DMS153 (cell line): ENCODE results near the gene BCL11B.

Experiments used
- DNase-seq: peaks from one replicate; lab custom pipeline; 2025; lab: John Stamatoyannopoulos, UW

Gene BCL11B

DNA sequence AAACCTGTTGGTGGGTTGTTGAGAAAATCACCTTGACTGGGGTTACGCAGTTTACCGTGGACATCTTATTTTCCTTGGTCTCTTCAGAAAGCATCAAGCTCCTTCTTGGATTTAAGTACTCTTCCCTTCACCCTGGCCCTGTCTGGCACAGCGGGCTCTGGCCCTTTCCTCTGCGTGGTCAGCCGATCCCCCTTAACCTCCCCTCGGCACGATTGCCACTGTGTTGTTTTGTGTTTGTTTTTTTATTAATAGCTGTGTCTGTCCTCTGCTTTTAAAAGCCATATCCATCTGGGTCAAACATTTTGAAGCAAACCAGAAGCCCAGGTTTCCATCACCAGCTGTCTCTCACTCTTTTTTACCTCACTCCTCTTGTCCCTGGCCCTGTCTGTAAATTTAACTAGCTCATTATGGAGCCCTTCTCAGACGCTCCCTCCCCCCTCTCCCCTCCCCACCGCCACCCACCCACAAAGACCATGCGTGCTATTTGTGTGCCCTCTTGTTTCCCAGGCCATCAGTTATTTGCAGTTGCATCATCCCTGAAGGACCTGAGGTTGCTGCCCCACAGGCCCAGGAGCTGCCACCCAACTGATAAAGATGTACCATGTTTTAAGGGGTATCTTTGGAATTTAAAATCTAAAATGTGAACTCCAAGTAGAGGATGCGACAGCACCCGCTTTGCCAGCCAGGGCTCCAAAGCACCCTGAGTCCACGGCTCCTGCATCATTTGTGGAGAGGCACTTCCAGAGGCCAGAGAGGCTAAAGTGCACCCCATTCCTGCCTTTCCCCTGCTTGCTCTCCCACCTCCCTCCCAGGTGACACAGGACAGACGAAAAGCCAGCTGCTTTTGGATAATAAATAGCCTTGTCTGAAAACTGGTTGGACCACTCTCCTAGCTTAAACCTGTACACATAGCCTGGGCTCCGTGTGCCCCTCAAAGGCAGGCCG, 3.9 kb downstream of the BCL11B start:
- no peak for DNase-seq

- no peak for DNase-seq
These were observed 4.6 kb downstream of the BCL11B start for GRCh38 chr14:99267381-99267780.

DNA sequence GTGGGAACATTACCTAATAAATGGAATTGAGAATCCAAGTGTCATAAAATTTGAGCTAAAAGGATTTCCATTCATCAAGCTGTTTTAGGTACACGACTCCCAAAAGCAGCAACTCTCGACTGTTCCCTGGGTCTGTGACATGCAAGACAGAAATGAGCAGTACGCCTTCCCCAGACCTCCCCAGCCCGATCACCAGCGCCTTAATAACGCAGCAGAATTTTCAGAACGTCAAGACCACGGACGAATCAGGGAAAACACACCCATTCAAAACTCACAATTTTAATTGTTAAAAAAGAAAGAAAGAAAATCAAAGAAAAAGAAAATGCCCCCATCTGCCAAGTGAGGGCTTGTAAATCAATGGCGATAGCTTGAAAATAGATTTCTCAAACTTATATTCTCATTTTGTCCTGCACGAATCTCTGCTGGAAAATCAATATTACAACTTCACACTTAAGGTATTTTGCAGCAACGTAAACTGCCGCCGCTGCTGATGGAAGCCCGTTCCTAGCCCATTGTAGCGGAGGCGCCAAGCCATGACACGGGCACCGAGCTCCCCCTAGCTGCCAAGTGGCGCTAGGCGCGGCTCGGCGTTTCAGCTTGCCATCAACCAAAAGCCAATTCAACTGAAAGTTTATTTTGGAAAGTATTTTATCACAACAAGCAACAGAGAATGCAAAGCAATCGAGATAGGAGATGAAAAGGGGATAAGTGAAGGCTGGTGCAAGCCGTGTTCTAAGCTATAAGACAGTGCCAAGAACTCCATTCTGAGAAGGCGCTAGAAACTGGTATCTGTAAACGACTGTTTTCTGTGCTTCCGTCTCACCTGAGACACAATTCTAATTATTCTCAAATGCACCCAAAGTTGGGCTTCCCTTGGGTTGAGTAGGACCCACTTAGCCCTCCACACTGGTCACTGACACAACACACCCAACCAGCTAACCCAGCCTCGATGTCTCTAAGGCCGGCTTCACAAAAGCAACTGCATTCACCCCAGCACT, 5.5 kb downstream of the BCL11B start:
- DNase-seq, result no peak

GRCh38 chr14:99265571-99265970, 6.4 kb downstream of the BCL11B start:
- DNase-seq, result no peak

GRCh38 chr14:99264691-99265450, 7.1 kb downstream of the BCL11B start:
- DNase-seq, result no peak

GRCh38 chr14:99263564-99264330, 8.2 kb downstream of the BCL11B start:
- no peak for DNase-seq

DNA sequence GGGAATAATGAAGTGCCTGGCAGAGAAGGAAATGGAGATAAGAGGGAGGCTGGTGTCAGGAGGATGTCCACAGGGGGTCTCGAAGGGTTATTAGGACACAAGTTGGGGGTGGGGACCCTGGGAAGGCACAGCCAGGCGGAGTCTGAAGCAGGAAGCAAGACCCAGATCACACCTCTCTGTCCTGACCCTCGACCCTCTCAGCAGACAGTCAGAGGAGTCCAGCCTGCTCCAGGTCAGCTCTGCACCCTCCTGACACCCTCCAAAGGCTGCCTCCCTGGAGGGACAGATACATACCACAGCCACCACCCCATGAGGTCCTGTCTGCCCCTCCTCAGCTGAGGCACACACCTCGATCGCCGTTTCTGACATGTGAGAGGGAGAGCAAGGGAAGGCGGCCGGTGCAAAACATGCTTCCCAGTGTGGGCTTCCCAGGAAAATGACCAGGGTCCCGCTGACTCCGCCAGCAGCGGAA, 9.0 kb downstream of the BCL11B start:
- no peak for DNase-seq

DNA sequence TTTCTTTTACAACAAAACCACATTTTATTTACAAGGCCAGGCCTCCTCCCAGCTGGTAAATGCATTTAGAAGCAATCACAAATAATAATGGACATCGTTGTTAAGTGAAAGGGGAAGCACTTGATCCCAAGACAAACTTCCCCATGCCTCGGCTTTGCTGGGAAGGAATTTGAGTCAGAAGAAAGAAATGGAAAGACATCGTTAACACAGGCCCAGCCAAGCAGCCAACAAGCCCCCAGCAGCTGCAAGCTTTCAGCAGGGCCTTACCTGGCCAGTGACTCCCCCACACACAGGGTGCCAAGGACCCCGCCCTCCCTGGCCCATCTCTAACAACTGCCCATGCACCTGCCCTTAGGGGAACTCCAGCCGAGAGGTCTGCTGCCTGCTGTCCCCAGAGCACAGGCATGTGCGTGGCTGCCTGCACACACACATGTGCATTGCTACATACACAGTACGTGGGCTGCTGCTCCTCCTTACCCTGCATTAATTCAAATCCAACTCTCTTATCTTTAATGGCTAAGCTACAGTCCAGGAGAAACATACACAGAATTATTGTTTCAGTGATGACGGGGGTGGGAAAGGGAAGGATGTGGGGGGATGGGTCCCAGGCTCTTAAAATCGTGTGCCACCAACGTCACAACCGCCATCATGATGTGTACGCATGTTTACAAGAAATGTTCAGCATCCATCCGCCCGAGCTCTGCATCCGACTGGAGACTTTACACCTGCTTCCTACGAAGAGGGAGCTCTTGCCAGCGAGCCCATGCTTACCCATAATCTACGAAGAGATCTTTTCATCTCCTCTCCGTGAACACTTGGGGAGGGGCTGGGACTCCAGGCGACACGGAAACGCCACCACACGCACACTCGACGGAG, 9.8 kb downstream of the BCL11B start:
- DNase-seq, result no peak

DNA sequence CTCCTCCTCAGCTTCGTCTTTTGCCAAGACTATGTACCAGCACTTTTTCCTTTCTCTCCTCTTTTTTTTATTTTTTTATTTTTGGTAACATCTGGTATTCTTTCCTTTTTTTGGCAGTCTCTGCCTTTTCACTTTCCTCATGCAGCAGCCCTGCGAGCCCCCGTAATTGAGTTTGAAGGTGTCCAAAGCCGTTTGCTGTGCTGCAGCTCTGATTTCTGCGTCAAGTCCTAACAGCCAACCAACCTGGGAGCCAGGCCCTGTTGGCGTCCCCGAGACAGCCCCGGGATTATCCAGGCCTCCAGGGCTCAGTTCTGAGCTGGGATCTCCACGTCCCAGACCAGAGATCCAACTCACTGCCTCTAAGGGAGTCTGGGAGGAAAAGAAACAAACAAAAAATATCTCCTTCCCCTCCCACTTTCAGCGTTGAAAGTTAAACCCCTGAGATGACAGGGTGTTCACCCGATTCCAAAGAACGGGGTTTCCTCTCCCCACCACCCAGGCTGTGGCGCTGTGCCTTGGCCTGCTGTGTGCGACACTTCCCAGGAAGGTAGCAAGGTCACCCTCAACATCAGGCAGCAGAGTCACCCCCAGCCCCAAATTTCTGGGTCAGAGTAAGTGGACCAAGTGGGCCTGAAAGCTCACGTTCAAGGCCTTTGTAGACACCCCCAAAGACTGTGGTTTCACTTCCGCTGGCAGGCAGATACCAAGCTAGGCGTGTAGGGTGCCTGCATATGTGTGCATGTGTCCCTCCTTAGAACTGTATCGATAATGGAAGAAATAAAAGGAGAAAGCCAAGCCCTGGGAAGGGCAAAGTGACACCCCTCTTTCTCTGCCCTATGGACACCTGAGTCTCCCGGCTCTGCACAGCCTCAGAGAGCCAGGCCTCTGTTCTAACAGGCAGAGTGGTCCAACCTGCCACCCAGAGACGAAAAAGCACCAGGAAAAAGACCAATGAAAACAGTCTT, 11.1 kb downstream of the BCL11B start:
- DNase-seq, result no peak

GRCh38 chr14:99260116-99260515, 11.9 kb downstream of the BCL11B start:
- no peak for DNase-seq

- DNase-seq, result no peak
These were observed 12.9 kb downstream of the BCL11B start for GRCh38 chr14:99258876-99259726.

GRCh38 chr14:99258341-99258861, 13.6 kb downstream of the BCL11B start:
- no peak for DNase-seq

DNA sequence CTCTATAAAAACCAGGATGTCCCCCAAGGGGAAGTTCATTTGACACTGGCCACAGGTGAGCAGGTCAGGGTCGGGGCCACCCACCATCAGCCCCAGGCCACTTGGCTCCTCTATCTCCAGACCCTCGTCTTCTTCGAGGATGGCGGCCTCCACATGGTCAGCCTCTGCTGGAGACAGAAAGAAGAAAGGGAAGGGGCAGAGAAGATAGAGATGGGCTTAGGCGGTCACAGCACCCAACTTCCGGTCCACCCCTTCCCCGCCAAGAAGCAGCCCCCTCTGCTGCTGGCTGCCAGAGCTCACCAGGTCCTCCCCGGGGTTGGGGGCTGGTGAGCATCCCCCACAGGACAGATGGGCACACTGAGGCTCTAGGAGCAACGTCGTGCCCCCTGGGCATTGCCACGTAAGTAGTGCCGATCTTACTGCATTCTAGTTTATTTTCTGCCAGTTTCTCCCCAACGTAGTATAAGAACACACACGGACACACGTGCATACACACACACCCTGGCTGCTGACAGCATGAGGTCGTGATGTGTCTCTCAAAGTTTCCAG, 14.2 kb downstream of the BCL11B start:
- DNase-seq, result no peak

GRCh38 chr14:99257122-99257672, 14.8 kb downstream of the BCL11B start:
- DNase-seq, result no peak

DNA sequence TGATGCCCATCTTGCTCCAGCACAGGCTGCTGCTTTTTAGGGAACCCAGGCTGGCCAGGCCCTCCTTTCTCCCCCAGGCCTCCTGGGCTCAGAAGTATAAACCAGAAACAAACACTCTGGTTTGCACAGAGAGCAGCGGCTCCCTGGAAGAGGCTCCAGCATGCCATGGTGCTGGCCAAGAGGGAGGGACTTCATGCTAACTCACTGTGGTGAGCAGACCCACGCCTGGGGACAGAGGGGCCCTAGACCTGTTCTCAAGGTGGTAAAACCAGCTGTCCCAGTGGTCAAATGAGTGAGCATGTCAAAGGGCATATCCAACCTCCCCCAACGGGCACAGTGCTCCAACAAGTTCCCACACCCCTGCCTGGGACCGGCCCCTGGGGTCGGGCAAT, 15.5 kb downstream of the BCL11B start:
- DNase-seq, result no peak

DNA sequence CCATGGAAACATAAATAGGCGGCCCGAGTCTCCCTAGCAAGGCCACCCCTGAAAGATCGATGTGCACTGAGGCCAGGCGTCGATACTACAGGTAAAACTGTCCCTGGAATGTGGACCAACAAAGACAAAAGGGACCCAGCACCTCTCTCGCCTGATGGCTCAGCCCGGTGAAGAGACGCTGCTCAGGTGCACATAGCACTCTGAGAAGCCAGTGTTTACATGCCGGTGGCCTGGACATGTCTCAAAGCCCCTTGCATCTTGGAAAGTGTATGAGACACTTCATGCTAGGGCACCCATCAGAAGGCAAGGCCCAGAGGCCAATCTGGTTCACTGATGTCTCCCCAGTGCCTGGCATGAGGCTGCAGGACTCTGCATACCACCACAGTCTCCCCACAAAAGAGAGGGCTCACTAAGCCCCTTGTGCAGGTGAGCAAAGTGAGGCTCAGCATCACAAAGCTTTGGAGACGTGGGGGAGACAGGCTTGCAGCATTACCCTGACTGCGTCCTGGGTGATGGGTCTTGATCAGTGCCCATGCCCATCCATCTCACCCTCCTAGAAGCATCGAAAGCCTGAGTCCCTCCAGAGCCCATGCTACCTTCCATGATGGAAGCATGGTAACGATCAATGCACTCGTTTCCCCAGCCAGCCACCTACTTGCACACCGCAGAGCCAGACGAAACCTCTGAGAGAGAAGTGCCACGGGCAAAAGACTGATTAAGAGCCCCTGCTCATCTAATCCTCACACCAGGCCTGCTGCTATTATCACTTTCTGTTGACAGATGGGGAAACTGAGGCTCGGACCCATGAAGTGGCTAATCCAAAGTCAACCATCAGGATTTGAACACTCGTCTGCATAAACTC, 16.1 kb downstream of the BCL11B start:
- DNase-seq, result no peak
